ENCODE results near the gene CBX3. TPM values are rescaled to one million over a fixed set of nuclear protein-coding genes. Genes with fewer than 3 reads are reported as not detected.

The CBX3 gene
- total and polyA plus RNA-seq, 8 donors, result 92.2 to 313 (median 273) TPM

GRCh38 chr7:26165950-26166683 lies 35.4 kb upstream of the CBX3 start:
- no peak for TF ChIP-seq CTCF (IDR thresholded peaks at IDR 0.05)
- ATAC-seq (no peak), DNase-seq (no peak)
- Histone ChIP-seq H3K27me3 (no peaks in the 10 kb centered on the region), H3K9me3 (peaks cover 0 to 5% of the 10 kb centered on the region in 2 donors), H3K36me3 (peaks cover 0 to 6% of the 10 kb centered on the region in 2 donors), H3K27ac (no peak overlapping the region), H3K4me3 (no peak overlapping the region), H3K4me1 (no peaks in the 10 kb centered on the region)
- intact Hi-C loops (cut with DNase I), result no loop called here

- TF ChIP-seq CTCF (IDR thresholded peaks at IDR 0.05), result no peak
- Histone ChIP-seq H3K27me3 (no peaks in the 10 kb centered on the region), H3K4me1 (no peaks in the 10 kb centered on the region), H3K9me3 (peaks cover 0 to 5% of the 10 kb centered on the region in 2 donors), H3K27ac (no peak overlapping the region), H3K36me3 (peaks cover 0 to 6% of the 10 kb centered on the region in 2 donors), H3K4me3 (no peak overlapping the region)
- ATAC-seq (no peak), DNase-seq (no peak)
- intact Hi-C loops (cut with DNase I), result no loop called here
Observed at GRCh38 chr7:26166684-26167266, 34.8 kb upstream of the CBX3 start.

DNA sequence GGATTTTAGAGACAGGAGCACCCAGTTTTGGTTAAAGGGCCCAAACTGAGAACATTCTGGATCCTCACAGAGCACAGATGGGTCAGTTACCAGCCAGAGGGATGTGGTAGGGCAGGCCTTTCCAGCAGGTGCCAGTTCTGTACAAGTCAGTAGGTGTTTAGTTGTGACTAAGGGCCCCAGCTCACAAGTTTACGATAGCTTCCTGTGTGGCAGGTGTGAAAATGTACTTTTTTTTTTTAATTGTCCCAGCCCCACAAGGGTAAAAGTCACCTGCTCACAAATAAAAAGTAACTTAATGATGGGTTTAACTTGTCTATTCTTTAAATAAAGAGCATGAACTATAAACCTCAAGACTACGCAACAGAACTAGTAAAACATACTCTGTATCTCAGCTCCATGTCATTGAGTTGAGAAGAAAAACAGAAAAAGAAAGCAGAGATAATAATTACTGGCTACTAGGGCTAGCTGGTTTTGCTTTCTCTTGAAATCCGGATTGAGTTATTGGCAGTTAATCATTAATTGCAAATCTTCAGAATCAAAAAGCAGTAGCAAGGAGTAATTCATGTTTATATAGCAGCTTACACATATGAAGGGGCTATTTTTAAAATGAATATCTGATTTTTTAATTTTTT lies 34.1 kb upstream of the CBX3 start:
- Histone ChIP-seq H3K4me3 (no peak overlapping the region), H3K9me3 (peaks cover 0 to 5% of the 10 kb centered on the region in 2 donors), H3K27me3 (no peaks in the 10 kb centered on the region), H3K27ac (no peak overlapping the region), H3K36me3 (peaks cover 0 to 6% of the 10 kb centered on the region in 2 donors), H3K4me1 (no peaks in the 10 kb centered on the region)
- intact Hi-C loops (cut with DNase I), result no loop called here
- DNase-seq (no peak), ATAC-seq (peak; percentile 38)
- TF ChIP-seq CTCF (IDR thresholded peaks at IDR 0.05), result no peak

DNA sequence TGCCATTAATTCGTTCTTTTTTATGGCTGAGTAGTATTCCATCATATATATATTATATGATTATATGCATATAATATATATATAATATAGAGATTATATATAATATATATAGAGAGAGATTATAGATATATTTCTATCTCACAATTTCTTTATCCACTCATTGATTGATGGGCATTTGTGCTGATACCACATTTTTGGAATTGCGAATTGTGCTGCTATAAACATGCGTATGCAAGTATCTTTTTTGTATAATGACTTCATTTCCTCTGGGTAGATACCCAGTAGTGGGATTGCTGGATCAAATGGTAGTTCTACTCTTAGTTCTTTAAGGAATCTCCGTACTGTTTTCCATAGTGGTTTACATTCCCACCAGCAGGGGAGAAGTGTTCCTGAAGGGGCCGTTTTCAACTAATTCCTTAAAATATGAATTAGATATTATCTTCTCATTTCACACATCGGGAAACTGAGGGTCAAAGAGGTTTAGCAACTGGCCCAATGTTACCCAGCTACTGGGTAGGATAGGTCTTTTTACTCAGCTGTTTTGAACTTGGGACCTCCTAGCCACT lies 33.0 kb upstream of the CBX3 start:
- intact Hi-C loops (cut with DNase I), result no loop called here
- H3K4me3 ChIP-seq, result no peak overlapping the region
- H3K27ac ChIP-seq, result no peak overlapping the region
- H3K9me3 ChIP-seq, result peaks cover 0 to 5% of the 10 kb centered on the region in 2 donors
- H3K36me3 ChIP-seq, result peaks cover 0 to 6% of the 10 kb centered on the region in 2 donors
- DNase-seq (no peak), ATAC-seq (no peak)
- no peak for TF ChIP-seq CTCF (IDR thresholded peaks at IDR 0.05)
- H3K4me1 ChIP-seq, result no peaks in the 10 kb centered on the region
- H3K27me3 ChIP-seq, result no peaks in the 10 kb centered on the region

GRCh38 chr7:26169271-26169670 lies 32.3 kb upstream of the CBX3 start:
- Histone ChIP-seq H3K4me1 (no peaks in the 10 kb centered on the region), H3K4me3 (no peak overlapping the region), H3K36me3 (peaks cover 0 to 6% of the 10 kb centered on the region in 2 donors), H3K27ac (no peak overlapping the region), H3K9me3 (no peaks in the 10 kb centered on the region), H3K27me3 (no peaks in the 10 kb centered on the region)
- intact Hi-C loops (cut with DNase I), result no loop called here
- DNase-seq (no peak), ATAC-seq (no peak)
- TF ChIP-seq CTCF (IDR thresholded peaks at IDR 0.05), result no peak

All from left lung (tissue), 10 donors.